ENCODE data around the gene PLAGL2.

Gene PLAGL2

GRCh38 chr20:32144898-32145662 lies 62.5 kb downstream of the PLAGL2 start:
- no peak for DNase-seq

GRCh38 chr20:32142991-32143390 lies 64.6 kb downstream of the PLAGL2 start:
- no peak for DNase-seq

All from right forelimb (tissue), 1 donor.